ENCODE measurements around the gene UQCC2.

UQCC2 gene

GRCh38 chr6:33748841-33749240 lies 37.3 kb upstream of the UQCC2 start:
- H3K27ac ChIP-seq, result no peak overlapping the region
- no peak for TF ChIP-seq ZFX (IDR thresholded peaks at IDR 0.05)
- TF ChIP-seq, protein P1, sequence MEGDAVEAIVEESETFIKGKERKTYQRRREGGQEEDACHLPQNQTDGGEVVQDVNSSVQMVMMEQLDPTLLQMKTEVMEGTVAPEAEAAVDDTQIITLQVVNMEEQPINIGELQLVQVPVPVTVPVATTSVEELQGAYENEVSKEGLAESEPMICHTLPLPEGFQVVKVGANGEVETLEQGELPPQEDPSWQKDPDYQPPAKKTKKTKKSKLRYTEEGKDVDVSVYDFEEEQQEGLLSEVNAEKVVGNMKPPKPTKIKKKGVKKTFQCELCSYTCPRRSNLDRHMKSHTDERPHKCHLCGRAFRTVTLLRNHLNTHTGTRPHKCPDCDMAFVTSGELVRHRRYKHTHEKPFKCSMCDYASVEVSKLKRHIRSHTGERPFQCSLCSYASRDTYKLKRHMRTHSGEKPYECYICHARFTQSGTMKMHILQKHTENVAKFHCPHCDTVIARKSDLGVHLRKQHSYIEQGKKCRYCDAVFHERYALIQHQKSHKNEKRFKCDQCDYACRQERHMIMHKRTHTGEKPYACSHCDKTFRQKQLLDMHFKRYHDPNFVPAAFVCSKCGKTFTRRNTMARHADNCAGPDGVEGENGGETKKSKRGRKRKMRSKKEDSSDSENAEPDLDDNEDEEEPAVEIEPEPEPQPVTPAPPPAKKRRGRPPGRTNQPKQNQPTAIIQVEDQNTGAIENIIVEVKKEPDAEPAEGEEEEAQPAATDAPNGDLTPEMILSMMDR (conservative IDR thresholded peaks at IDR 0.05), result no peak

- no peak overlapping the region for H3K27ac ChIP-seq
- TF ChIP-seq, protein P1 (conservative IDR thresholded peaks at IDR 0.05), result no peak
- TF ChIP-seq ZFX (IDR thresholded peaks at IDR 0.05), result no peak
Measured at GRCh38 chr6:33747823-33748222, 36.3 kb upstream of the UQCC2 start.

DNA sequence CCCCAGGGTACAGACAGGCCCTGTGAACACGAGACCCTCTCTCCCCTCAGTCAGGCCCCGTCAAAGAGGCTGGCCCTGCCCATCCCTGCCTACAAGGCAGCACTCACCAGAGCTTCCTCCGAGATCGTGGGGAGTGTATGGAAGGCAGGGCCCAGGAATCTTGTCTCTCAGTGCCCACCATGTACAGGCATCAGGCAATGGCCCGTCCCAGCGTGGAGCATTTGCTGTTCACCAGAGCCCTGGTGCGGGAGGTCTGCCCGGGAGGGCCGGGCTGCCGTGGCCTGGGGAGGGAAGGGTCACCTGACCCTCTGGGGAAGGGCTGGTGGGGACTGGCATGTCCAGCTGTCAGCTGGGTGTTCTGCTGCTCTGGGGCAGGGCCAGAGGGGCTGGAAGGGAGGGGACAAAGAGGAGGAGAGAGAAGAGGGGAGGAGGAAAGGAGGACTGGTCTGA lies 35.2 kb upstream of the UQCC2 start, which contains the start of gene IP6K3:
IP6K3 (minus strand) TSS at position 255 of the 450 bp plus-strand sequence. CDS start 11,429 bp downstream, outside the sequence.
- H3K27ac ChIP-seq, result no peak within 1 kb of the TSS
- no peak for TF ChIP-seq ZFX (IDR thresholded peaks at IDR 0.05)
- TF ChIP-seq, protein P1 (conservative IDR thresholded peaks at IDR 0.05), result no peak

- no peak overlapping the region for H3K27ac ChIP-seq
- TF ChIP-seq, protein P1 (conservative IDR thresholded peaks at IDR 0.05), result no peak
- no peak for TF ChIP-seq ZFX (IDR thresholded peaks at IDR 0.05)
Measured at GRCh38 chr6:33746036-33746600, 34.6 kb upstream of the UQCC2 start.

DNA sequence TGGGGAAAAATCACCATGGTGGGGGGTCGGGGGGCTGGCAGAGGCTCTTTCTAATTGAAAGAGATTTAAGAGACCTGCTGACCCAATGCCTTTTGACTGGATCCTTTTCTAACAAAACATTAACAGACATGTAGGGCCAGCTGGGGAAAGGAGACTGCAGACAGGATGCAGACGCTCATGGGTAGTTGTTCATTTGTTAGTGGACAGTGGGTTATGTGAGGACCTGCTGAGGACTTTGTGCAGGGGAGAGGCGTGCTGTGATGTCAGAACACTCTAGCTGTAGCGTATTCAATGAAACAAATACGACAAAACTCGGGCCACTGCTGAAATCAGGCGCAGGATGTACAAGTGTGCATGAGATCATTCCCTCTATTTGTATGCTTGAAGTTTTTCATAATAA lies 34.0 kb upstream of the UQCC2 start:
- no peak for TF ChIP-seq ZFX (IDR thresholded peaks at IDR 0.05)
- TF ChIP-seq, protein P1 (conservative IDR thresholded peaks at IDR 0.05), result no peak

GRCh38 chr6:33744895-33745546 lies 33.5 kb upstream of the UQCC2 start:
- no peak for TF ChIP-seq ZFX (IDR thresholded peaks at IDR 0.05)
- TF ChIP-seq, protein P1 (conservative IDR thresholded peaks at IDR 0.05), result no peak
- peak overlapping the region; percentile 30 for H3K27ac ChIP-seq

More for the DNA sequence above, 34.0 kb upstream of the UQCC2 start:
- H3K27ac ChIP-seq, result peak overlapping the region; percentile 30; the same call in 1 of the 2 replicates

Data from C4-2B (cell line).